ENCODE measurements around the gene CFL1.
"Not testable (repeated sequence)": the region's sequence is repeated elsewhere in the genome, so short reads cannot be mapped to it uniquely, and the experiment has no call there.

Gene CFL1

DNA sequence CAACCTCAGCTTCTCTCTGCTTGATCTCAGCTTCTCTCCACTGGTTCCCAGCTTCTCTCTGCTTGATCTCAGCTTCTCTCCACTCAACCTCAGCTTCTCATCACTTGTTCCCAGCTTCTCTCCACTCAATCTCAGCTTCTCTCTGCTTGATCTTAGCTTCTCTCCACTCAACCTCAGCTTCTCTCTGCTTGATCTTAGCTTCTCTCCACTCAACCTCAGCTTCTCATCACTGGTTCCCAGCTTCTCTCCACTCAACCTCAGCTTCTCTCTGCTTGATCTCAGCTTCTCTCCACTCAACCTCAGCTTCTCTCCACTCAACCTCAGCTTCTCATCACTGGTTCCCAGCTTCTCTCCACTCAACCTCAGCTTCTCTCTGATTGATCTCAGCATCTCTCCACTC, 25.7 kb downstream of the CFL1 start:
- peaks cover 26% of the 10 kb centered on the region for H3K27me3 ChIP-seq (ENCODE audit: control insufficient read depth, insufficient read depth, low read length)
- H3K4me1 ChIP-seq (ENCODE audit: control insufficient read depth, insufficient read depth, low read length); H3K9ac ChIP-seq (ENCODE audit: low read depth, low read length); H3K4me3 ChIP-seq (ENCODE audit: low read depth, low read length); H3K36me3 ChIP-seq (ENCODE audit: control insufficient read depth, insufficient read depth, low read length); H3K9me3 ChIP-seq (ENCODE audit: control insufficient read depth, insufficient read depth, low read length): not testable (repeated sequence)

DNA sequence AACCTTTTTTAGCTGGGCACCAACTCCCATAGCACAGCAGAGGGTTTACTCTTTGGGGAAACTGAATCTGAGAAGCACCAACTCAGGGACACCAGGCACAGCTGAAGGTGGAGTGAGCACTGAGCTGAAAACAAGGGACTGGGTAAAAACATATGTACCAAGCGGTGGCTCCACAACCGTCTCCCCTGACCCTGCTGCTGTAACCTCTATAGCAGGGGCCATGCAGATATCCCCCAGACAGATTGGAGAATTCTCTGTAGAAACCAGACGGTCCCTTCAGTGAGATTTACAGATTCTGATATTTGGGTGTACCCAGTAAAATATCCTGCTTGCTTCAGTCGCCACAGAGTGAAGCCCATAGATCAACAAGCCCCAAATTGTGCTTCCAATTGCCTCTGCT, 28.5 kb downstream of the CFL1 start:
- Histone ChIP-seq H3K36me3 (ENCODE audit: control insufficient read depth, insufficient read depth, low read length) (no peaks in the 10 kb centered on the region), H3K9ac (ENCODE audit: low read depth, low read length) (peak overlapping the region; percentile 47), H3K9me3 (ENCODE audit: control insufficient read depth, insufficient read depth, low read length) (no peaks in the 10 kb centered on the region), H3K4me3 (ENCODE audit: low read depth, low read length) (no peak overlapping the region), H3K4me1 (ENCODE audit: control insufficient read depth, insufficient read depth, low read length) (peaks cover 8% of the 10 kb centered on the region), H3K27me3 (ENCODE audit: control insufficient read depth, insufficient read depth, low read length) (peaks cover 23% of the 10 kb centered on the region)

DNA sequence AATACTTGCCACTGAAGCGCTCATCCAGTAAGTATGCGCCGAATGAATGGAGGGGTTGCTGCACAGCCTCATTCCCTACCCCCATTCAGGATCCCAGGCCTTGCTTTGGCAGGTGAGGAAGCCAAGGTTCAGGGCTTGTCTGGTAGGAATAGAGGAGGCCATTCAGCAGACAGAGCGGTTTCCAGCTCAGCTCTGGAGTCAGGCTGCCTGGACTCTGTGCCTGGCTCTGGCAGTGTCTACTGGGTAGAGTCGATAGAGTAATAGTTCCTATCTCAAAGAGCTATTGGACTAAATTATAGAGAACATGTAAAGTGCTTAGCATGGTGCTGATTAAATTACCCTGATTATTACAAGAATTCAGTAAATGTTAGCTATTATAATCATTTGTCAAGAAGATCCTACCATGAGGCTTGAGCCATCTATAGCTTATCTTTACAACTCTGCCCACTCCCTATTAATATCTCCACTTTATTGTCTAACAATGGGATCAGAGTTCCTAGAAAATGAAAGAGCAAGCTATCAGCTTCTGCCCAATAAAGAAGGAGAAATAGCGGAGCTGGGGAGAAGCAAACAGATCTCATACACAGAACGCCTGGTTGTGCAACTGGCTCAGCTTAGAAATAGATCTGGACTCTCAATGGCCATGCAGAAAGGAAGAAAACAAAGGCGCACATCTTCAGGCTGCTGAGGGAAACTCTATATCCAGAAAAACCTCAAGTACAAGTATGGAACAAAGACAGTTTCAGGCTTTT, 30.8 kb downstream of the CFL1 start:
- no peaks in the 10 kb centered on the region for H3K36me3 ChIP-seq (ENCODE audit: control insufficient read depth, insufficient read depth, low read length)
- no peak overlapping the region for H3K4me3 ChIP-seq (ENCODE audit: low read depth, low read length)
- H3K9me3 ChIP-seq (ENCODE audit: control insufficient read depth, insufficient read depth, low read length) = no peaks in the 10 kb centered on the region
- no peak overlapping the region for H3K9ac ChIP-seq (ENCODE audit: low read depth, low read length)
- peaks cover 2% of the 10 kb centered on the region for H3K4me1 ChIP-seq (ENCODE audit: control insufficient read depth, insufficient read depth, low read length)
- H3K27me3 ChIP-seq (ENCODE audit: control insufficient read depth, insufficient read depth, low read length) = peaks cover 9% of the 10 kb centered on the region

DNA sequence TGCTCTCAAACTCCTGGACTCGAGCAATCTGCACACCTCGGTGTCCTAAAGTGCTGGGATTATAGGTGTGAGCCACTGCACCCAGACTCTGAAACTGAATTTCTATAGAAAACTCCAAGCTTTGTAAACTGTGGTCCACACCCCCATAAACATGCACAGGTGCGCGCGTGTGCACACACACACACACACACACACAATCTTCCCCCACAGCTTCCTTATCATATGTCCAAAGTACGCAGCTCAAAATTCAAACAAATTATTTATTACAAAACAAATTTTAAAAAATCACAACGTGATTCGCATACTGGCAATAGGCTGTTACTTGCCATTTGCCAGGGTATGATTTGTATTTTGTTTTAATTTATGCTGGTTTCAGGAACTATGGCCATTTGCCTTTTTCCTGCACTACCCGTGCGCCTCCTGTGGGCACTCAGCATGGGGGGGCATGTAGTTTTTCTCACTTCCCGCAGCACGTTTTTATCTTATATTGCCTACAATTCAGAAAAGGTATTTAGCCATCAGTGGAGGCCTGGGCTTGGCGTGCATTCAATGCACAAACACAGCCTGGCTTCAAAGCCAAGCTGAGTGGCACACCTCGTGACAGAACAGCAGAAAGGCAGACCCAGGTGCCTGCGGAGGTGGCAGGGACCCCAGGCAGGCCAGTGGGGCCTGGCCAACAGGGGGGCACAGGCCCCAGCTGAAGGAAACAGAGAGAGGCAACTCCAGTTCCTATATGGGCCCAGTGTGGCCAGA, 35.0 kb downstream of the CFL1 start:
- H3K4me1 ChIP-seq (ENCODE audit: control insufficient read depth, insufficient read depth, low read length) = no peaks in the 10 kb centered on the region
- no peaks in the 10 kb centered on the region for H3K36me3 ChIP-seq (ENCODE audit: control insufficient read depth, insufficient read depth, low read length)
- no peak overlapping the region for H3K4me3 ChIP-seq (ENCODE audit: low read depth, low read length)
- no peak overlapping the region for H3K9ac ChIP-seq (ENCODE audit: low read depth, low read length)
- no peaks in the 10 kb centered on the region for H3K9me3 ChIP-seq (ENCODE audit: control insufficient read depth, insufficient read depth, low read length)
- no peaks in the 10 kb centered on the region for H3K27me3 ChIP-seq (ENCODE audit: control insufficient read depth, insufficient read depth, low read length)

DNA sequence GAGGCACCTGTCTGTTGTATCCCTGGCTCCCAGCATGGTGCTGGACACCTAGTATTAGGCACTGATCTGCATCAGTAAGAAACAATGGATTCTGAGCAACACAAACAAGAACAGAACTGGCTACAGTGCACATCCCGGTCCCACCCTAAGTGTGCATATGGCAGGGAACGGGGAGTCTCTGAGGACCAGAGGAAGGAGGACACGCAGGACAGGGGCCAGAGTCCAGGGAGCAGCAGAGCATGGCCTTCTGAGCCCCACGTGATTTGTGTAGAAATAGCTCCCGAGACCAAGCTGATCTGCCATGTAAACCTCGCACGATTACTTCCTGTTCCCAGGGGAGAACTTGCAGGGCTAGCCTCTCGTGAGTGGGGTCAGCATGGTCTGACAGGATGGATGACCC, 36.9 kb downstream of the CFL1 start:
- no peaks in the 10 kb centered on the region for H3K36me3 ChIP-seq (ENCODE audit: control insufficient read depth, insufficient read depth, low read length)
- H3K27me3 ChIP-seq (ENCODE audit: control insufficient read depth, insufficient read depth, low read length) = peaks cover 8% of the 10 kb centered on the region
- no peaks in the 10 kb centered on the region for H3K9me3 ChIP-seq (ENCODE audit: control insufficient read depth, insufficient read depth, low read length)
- peaks cover 2% of the 10 kb centered on the region for H3K4me1 ChIP-seq (ENCODE audit: control insufficient read depth, insufficient read depth, low read length)
- no peak overlapping the region for H3K4me3 ChIP-seq (ENCODE audit: low read depth, low read length)
- H3K9ac ChIP-seq (ENCODE audit: low read depth, low read length) = no peak overlapping the region

DNA sequence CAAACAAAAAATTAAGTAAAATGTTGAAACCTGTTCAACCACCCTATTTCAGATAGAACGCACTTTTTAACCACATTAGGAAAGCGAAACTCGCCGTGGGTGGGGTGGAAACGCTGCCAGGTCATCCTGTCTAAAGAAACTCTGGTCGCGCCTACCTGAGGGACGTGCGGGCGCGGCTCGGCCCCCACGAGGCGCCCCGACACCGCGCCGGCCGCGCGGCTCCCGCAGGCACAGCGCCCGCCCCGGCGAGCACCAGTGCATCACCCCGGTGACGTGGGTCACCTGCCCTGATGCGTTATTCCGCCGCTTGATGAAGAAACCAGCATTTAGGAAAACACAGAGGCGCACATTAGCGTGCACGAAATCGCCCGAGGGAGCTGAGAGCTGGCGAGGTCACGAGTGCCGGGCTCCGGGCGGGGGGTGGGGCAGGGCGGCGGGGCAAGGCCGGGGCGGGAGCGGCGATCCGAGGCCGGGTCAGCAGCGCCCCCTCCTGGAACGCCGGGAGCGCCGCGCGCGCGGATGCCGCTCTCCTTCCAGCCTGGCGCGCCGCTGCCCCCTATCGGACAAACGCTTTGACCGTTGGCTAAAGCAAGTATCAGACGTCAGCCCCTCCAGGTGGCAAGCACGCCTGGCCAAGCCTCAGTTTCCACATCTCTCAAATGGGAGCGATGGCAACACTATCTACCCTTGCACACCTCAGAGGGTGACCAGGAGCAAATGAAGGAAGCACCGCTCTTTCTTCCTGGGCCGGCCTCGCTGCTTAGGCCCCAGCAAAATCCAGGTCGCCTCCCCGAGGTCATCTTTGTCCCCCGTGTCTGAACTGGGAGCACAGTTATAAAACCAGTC, 39.9 kb downstream of the CFL1 start:
- no peak overlapping the region for H3K9ac ChIP-seq (ENCODE audit: low read depth, low read length)
- H3K4me3 ChIP-seq (ENCODE audit: low read depth, low read length) = peak overlapping the region; percentile 71
- peaks cover 2% of the 10 kb centered on the region for H3K4me1 ChIP-seq (ENCODE audit: control insufficient read depth, insufficient read depth, low read length)
- H3K36me3 ChIP-seq (ENCODE audit: control insufficient read depth, insufficient read depth, low read length) = no peaks in the 10 kb centered on the region
- no peaks in the 10 kb centered on the region for H3K9me3 ChIP-seq (ENCODE audit: control insufficient read depth, insufficient read depth, low read length)
- H3K27me3 ChIP-seq (ENCODE audit: control insufficient read depth, insufficient read depth, low read length) = peaks cover 8% of the 10 kb centered on the region

DNA sequence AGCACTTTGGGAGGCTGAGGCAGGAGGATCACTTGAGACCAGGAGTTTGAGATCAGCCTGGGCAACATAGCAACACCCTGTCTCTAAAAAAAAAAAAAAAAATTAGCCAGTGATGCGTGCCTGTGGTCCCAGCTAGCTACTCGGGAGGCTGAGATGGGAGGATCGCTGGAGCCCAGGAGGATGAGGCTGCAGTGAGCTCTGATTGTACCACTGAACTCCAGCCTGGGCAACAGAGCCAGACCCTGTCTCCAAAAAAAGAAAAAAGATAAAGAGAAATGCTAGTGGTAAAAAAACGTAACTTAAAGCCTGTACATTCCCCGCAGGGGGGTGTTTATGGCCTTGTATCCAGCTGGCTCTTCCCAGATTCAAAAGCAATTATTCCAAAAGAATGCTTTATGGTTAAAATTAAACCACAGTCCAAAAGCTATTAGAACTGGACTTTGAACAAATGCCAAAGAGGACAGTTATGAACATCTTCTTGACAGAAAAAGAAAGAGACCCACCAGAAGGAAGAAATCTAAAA, 40.6 kb downstream of the CFL1 start:
- Histone ChIP-seq H3K9ac (ENCODE audit: low read depth, low read length) (no peak overlapping the region), H3K27me3 (ENCODE audit: control insufficient read depth, insufficient read depth, low read length) (peaks cover 8% of the 10 kb centered on the region), H3K4me3 (ENCODE audit: low read depth, low read length) (peak overlapping the region; percentile 71), H3K36me3 (ENCODE audit: control insufficient read depth, insufficient read depth, low read length) (no peaks in the 10 kb centered on the region), H3K9me3 (ENCODE audit: control insufficient read depth, insufficient read depth, low read length) (no peaks in the 10 kb centered on the region), H3K4me1 (ENCODE audit: control insufficient read depth, insufficient read depth, low read length) (peaks cover 2% of the 10 kb centered on the region)

DNA sequence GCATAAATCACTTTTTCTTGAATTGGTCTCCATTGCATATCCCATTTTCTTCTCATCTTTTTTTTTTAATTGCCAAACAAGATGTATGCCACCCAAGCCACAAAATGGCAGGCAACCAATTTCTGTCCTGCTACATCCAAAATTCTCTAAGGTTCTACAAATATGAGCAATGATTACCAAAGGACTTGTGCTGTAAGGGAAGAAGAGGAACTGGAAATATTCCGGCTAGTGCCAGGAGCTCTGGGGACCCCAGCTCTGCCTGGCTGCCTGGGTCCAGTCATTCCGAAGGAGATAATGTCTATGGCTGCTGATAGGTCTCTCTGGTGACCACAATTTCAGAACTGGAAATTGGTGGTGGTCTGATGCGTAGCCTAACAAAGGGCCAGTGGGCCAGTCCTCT, 41.3 kb downstream of the CFL1 start:
- Histone ChIP-seq H3K4me1 (ENCODE audit: control insufficient read depth, insufficient read depth, low read length) (peaks cover 2% of the 10 kb centered on the region), H3K9ac (ENCODE audit: low read depth, low read length) (no peak overlapping the region), H3K27me3 (ENCODE audit: control insufficient read depth, insufficient read depth, low read length) (peaks cover 8% of the 10 kb centered on the region), H3K36me3 (ENCODE audit: control insufficient read depth, insufficient read depth, low read length) (no peaks in the 10 kb centered on the region), H3K9me3 (ENCODE audit: control insufficient read depth, insufficient read depth, low read length) (no peaks in the 10 kb centered on the region), H3K4me3 (ENCODE audit: low read depth, low read length) (no peak overlapping the region)

DNA sequence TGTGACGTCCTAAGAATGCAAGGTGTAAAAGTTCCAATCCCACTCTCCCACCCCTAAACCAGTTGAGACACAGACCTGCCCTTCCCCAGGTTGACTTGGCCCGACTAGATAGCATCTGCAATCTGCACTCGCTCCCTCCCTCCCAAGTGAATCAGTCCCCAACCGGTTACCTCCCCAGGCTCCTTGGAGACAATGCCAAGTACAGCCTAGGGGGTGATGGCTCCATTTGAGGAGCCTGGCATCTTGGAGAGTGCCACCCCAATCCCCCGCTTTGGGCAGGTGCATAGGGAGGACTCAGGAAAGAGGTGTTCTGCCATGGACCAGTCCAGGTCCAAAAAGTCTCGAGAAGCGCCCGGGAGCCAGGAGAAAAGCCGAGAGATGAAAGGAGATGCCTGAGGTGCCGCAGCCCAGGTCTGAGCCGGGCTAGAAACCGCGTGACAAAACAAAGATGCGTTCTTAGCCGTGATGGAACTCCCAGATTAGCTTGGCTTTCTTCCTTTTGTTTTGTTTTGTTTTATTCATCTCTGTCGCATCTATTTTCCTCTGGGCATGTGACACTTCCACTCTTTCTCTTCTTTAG, 42.9 kb downstream of the CFL1 start:
- Histone ChIP-seq H3K4me1 (ENCODE audit: control insufficient read depth, insufficient read depth, low read length) (peaks cover 2% of the 10 kb centered on the region), H3K4me3 (ENCODE audit: low read depth, low read length) (no peak overlapping the region), H3K9me3 (ENCODE audit: control insufficient read depth, insufficient read depth, low read length) (no peaks in the 10 kb centered on the region), H3K27me3 (ENCODE audit: control insufficient read depth, insufficient read depth, low read length) (peaks cover 8% of the 10 kb centered on the region), H3K9ac (ENCODE audit: low read depth, low read length) (no peak overlapping the region), H3K36me3 (ENCODE audit: control insufficient read depth, insufficient read depth, low read length) (no peaks in the 10 kb centered on the region)

DNA sequence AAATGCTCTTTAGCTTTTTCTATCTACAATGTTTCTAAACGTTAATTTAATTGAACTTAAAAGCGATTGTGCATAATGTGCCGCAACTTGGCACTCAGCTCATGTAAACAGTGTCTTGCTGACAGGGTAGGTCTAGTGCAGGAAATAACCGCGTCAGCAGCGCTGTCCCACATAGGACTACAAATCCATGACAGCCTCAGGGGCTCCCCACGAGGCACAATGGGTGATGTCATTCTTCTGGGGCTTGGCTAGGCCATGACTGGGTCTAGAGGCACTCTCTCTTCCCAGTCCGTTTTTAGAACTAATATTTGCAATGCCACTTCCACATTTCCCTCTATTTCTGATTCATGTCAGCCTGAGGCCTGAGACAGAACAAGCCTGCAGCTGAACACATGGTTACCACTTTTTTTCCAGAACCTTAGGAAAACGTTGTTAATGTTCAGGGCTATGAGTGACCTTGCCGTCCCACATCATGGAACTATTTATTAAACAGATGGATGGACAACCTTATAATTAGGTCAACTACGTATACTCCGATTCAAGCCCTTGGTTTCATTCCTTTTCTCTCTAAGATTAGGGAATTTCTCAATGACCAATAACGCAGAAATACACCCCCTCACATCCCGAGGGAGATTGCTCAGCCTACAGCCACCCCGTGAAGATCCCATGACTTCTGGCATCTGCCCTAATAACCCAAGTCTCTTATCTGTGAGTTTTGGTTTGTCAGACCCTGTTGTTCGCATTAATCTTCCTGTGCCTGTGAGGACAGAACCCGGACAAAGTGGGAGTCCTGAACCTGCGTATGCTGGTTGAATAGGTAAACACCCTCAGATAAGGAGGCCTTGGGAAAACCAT, 43.6 kb downstream of the CFL1 start:
- Histone ChIP-seq H3K9me3 (ENCODE audit: control insufficient read depth, insufficient read depth, low read length) (no peaks in the 10 kb centered on the region), H3K4me1 (ENCODE audit: control insufficient read depth, insufficient read depth, low read length) (peaks cover 2% of the 10 kb centered on the region), H3K9ac (ENCODE audit: low read depth, low read length) (no peak overlapping the region), H3K4me3 (ENCODE audit: low read depth, low read length) (no peak overlapping the region), H3K27me3 (ENCODE audit: control insufficient read depth, insufficient read depth, low read length) (peaks cover 8% of the 10 kb centered on the region), H3K36me3 (ENCODE audit: control insufficient read depth, insufficient read depth, low read length) (no peaks in the 10 kb centered on the region)
